Measurements from ENCODE around the gene OR6B2. TPM values are rescaled to one million over a fixed set of nuclear protein-coding genes. Genes with fewer than 3 reads are reported as not detected.

OR6B2 gene
- total and polyA plus RNA-seq, 2 experiments from 2014 or later = not detected

DNA sequence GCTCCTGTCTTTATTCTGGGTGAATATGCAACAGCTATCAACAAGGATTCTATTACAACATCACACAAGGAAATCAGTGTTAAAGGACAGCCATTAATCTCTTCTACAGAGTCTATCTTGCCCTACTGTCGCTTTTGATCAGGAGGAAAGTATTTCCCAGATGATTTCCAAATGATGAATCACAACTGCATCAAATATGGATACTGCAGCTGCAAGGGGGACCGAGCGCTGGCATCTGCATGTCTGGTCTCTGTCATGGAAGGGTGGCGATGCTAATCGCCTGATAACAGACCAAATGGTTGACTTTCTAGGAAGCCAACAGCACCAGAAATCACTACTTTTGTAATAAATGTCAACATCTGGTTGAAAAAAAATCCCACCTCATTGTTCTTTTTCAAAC, 44.3 kb upstream of the OR6B2 start:
- Histone ChIP-seq H3K4me1 (ENCODE audit: insufficient read depth) (no peaks in the 10 kb centered on the region), H3K27me3 (no peaks in the 10 kb centered on the region), H3K4me2 (no peak overlapping the region), H4K20me1 (ENCODE audit: insufficient read depth, poor library complexity, severe bottlenecking) (no peaks in the 10 kb centered on the region), H3K27ac (no peak overlapping the region), H3K9me3 (ENCODE audit: low read depth) (peaks cover 11% of the 10 kb centered on the region), H3K79me2 (no peaks in the 10 kb centered on the region), H3K36me3 (replicated peaks; ENCODE audit: insufficient read depth, low read depth) (no peaks in the 10 kb centered on the region), H3K9me2 (replicated peaks; ENCODE audit: insufficient read depth) (no peaks in the 10 kb centered on the region), H2AFZ (no peak overlapping the region), H3K4me3 (no peak overlapping the region)
- no peak for TF ChIP-seq EZH2phosphoT487 (IDR thresholded peaks at IDR 0.05; ENCODE audit: low read depth, severe bottlenecking, unreplicated experiment)
- TF ChIP-seq, protein P1, sequence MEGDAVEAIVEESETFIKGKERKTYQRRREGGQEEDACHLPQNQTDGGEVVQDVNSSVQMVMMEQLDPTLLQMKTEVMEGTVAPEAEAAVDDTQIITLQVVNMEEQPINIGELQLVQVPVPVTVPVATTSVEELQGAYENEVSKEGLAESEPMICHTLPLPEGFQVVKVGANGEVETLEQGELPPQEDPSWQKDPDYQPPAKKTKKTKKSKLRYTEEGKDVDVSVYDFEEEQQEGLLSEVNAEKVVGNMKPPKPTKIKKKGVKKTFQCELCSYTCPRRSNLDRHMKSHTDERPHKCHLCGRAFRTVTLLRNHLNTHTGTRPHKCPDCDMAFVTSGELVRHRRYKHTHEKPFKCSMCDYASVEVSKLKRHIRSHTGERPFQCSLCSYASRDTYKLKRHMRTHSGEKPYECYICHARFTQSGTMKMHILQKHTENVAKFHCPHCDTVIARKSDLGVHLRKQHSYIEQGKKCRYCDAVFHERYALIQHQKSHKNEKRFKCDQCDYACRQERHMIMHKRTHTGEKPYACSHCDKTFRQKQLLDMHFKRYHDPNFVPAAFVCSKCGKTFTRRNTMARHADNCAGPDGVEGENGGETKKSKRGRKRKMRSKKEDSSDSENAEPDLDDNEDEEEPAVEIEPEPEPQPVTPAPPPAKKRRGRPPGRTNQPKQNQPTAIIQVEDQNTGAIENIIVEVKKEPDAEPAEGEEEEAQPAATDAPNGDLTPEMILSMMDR (IDR thresholded peaks at IDR 0.05; ENCODE audit: poor library complexity) = no peak
- no peak for TF ChIP-seq EZH2 (IDR thresholded peaks at IDR 0.05; ENCODE audit: borderline replicate concordance)
- DNase-seq (ENCODE audit: low spot score) = no peak
- 69% methylated on average over 5 of the region's 5 CpGs for WGBS (ENCODE audit: low lambda C conversion rate, missing lambda C conversion rate)

DNA sequence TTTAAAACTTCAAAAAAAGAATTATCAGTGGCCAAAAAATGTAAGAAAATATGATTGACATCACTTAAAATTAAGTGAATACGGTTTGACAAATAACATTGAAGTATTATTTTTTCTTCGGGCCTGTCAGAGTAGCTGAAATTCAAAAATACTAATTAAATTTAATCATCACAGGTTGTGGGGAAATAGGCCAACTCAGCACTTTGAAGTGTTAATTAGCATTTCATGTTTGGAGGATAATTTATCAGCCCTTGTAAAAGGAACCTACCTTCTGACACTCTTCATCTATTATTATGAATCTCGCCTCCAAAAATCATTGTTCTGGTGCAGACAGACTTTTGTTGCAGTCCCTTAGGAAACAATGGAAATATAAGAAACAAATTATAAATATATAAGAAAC, 40.7 kb upstream of the OR6B2 start:
- Histone ChIP-seq H4K20me1 (ENCODE audit: insufficient read depth, poor library complexity, severe bottlenecking) (no peaks in the 10 kb centered on the region), H3K27me3 (no peaks in the 10 kb centered on the region), H3K4me1 (ENCODE audit: insufficient read depth) (no peaks in the 10 kb centered on the region), H3K9me2 (replicated peaks; ENCODE audit: insufficient read depth) (no peaks in the 10 kb centered on the region), H2AFZ (no peak overlapping the region), H3K27ac (no peak overlapping the region), H3K4me3 (no peak overlapping the region), H3K9me3 (ENCODE audit: low read depth) (no peaks in the 10 kb centered on the region), H3K79me2 (no peaks in the 10 kb centered on the region), H3K36me3 (replicated peaks; ENCODE audit: insufficient read depth, low read depth) (no peaks in the 10 kb centered on the region), H3K4me2 (no peak overlapping the region)
- DNase-seq (ENCODE audit: low spot score) = no peak
- TF ChIP-seq, protein P1 (IDR thresholded peaks at IDR 0.05; ENCODE audit: poor library complexity) = no peak
- TF ChIP-seq EZH2 (IDR thresholded peaks at IDR 0.05; ENCODE audit: borderline replicate concordance) (no peak), EZH2phosphoT487 (IDR thresholded peaks at IDR 0.05; ENCODE audit: low read depth, severe bottlenecking, unreplicated experiment) (no peak)
- 92% methylated on average over 3 of the region's 3 CpGs for WGBS (ENCODE audit: low lambda C conversion rate, missing lambda C conversion rate)

DNA sequence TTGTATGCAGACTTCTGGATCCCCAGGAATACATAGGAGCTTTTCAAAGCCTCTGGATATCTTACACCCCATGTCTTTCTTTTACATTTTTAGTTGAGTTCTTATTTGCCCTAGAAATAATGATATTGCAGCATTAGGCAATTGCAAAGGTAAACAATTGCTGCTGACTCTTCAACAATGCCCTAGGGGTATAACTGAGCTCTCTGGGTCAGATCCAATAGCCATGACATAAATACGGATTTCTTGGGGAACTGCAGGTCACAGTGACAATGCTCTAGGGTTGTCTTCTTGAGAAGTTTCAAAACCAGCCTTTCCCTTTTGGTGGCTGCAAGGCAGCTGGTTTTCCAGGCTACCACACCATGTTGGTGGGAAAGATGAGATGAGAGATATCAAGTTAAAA, 39.6 kb upstream of the OR6B2 start:
- H3K4me3 ChIP-seq = no peak overlapping the region
- H3K27ac ChIP-seq = no peak overlapping the region
- no peaks in the 10 kb centered on the region for H4K20me1 ChIP-seq (ENCODE audit: insufficient read depth, poor library complexity, severe bottlenecking)
- no peak overlapping the region for H3K4me2 ChIP-seq
- DNase-seq (ENCODE audit: low spot score) = no peak
- H3K9me2 ChIP-seq (replicated peaks; ENCODE audit: insufficient read depth) = no peaks in the 10 kb centered on the region
- TF ChIP-seq EZH2phosphoT487 (IDR thresholded peaks at IDR 0.05; ENCODE audit: low read depth, severe bottlenecking, unreplicated experiment) = no peak
- TF ChIP-seq EZH2 (IDR thresholded peaks at IDR 0.05; ENCODE audit: borderline replicate concordance) = no peak
- TF ChIP-seq, protein P1 (IDR thresholded peaks at IDR 0.05; ENCODE audit: poor library complexity) = no peak
- no peaks in the 10 kb centered on the region for H3K27me3 ChIP-seq
- no peaks in the 10 kb centered on the region for H3K79me2 ChIP-seq
- H3K4me1 ChIP-seq (ENCODE audit: insufficient read depth) = no peaks in the 10 kb centered on the region
- H3K9me3 ChIP-seq (ENCODE audit: low read depth) = no peaks in the 10 kb centered on the region
- H3K36me3 ChIP-seq (replicated peaks; ENCODE audit: insufficient read depth, low read depth) = no peaks in the 10 kb centered on the region
- no peak overlapping the region for H2AFZ ChIP-seq
- 86% methylated on average over 1 of the region's 1 CpG for WGBS (ENCODE audit: low lambda C conversion rate, missing lambda C conversion rate)

DNA sequence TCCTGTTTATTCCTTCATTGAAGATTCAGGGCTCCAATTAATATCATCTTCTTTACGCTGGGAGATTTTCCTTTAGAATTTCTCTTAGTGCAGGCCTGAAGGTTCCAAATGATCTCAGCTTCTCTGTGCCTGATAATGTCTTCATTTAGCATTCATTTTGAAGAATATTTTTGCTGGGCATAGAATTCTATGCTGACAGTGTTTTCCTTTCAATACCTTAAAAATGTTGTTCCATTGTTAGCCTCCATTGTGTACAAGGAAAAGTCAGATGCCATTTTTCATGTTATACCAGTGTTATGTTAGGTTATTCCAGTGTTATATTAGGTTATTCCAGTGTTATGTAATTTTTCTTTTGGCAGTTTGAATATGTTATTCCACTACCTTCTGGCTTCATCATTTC, 38.0 kb upstream of the OR6B2 start:
- DNase-seq (ENCODE audit: low spot score) = no peak
- peaks cover 10% of the 10 kb centered on the region for H3K27me3 ChIP-seq
- H3K4me2 ChIP-seq = no peak overlapping the region
- no peaks in the 10 kb centered on the region for H3K9me3 ChIP-seq (ENCODE audit: low read depth)
- H3K4me3 ChIP-seq = no peak overlapping the region
- WGBS (ENCODE audit: low lambda C conversion rate, missing lambda C conversion rate) = 92% methylated on average over 1 of the region's 1 CpG
- H4K20me1 ChIP-seq (ENCODE audit: insufficient read depth, poor library complexity, severe bottlenecking) = no peaks in the 10 kb centered on the region
- H3K79me2 ChIP-seq = no peaks in the 10 kb centered on the region
- H2AFZ ChIP-seq = no peak overlapping the region
- H3K4me1 ChIP-seq (ENCODE audit: insufficient read depth) = no peaks in the 10 kb centered on the region
- no peaks in the 10 kb centered on the region for H3K36me3 ChIP-seq (replicated peaks; ENCODE audit: insufficient read depth, low read depth)
- no peak overlapping the region for H3K27ac ChIP-seq
- TF ChIP-seq, protein P1 (IDR thresholded peaks at IDR 0.05; ENCODE audit: poor library complexity) = no peak
- TF ChIP-seq EZH2 (IDR thresholded peaks at IDR 0.05; ENCODE audit: borderline replicate concordance) = no peak
- no peak for TF ChIP-seq EZH2phosphoT487 (IDR thresholded peaks at IDR 0.05; ENCODE audit: low read depth, severe bottlenecking, unreplicated experiment)
- no peaks in the 10 kb centered on the region for H3K9me2 ChIP-seq (replicated peaks; ENCODE audit: insufficient read depth)
